Measurements from ENCODE around the gene ECEL1.
"Not testable (repeated sequence)": the region's sequence is repeated elsewhere in the genome, so short reads cannot be mapped to it uniquely, and the experiment has no call there.

Gene ECEL1

DNA sequence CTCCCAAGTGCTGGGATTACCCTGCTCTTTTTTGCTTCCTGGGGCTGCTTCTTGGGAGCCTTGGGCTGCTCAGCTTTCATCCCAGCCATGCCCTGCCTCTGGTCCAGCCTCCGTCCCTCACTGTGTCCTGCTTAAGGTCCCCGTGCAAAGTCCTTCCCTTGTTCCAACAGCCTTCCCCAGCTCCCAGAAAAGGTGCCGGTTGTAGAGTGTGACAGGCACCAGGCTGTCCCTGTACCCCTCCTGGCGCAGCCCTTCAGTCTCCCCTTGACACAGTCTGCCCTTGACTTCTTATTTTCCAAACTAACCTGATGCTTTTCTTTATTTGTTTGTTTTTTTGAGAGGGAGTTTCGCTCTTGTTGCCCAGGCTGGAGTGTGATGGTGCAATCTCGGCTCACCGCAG lies 51.8 kb downstream of the ECEL1 start:
- H3K27ac ChIP-seq, result no peak overlapping the region
- TF ChIP-seq, protein P1, sequence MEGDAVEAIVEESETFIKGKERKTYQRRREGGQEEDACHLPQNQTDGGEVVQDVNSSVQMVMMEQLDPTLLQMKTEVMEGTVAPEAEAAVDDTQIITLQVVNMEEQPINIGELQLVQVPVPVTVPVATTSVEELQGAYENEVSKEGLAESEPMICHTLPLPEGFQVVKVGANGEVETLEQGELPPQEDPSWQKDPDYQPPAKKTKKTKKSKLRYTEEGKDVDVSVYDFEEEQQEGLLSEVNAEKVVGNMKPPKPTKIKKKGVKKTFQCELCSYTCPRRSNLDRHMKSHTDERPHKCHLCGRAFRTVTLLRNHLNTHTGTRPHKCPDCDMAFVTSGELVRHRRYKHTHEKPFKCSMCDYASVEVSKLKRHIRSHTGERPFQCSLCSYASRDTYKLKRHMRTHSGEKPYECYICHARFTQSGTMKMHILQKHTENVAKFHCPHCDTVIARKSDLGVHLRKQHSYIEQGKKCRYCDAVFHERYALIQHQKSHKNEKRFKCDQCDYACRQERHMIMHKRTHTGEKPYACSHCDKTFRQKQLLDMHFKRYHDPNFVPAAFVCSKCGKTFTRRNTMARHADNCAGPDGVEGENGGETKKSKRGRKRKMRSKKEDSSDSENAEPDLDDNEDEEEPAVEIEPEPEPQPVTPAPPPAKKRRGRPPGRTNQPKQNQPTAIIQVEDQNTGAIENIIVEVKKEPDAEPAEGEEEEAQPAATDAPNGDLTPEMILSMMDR (conservative IDR thresholded peaks at IDR 0.05), result no peak

DNA sequence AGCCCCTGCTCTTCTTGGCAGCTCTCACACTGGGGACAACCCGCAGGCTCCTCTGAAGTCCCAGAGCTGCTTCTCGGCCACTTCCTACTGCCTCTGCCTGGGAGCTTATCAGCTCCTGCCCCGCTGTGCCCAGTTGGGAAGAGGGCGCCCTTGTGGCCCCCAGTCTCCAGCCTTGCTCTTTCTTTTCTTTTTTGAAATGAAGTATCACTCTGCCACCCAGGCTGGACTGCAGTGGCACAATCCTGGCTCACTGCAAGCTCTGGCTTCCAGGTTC lies 52.3 kb downstream of the ECEL1 start:
- TF ChIP-seq, protein P1 (conservative IDR thresholded peaks at IDR 0.05), result no peak
- no peak overlapping the region for H3K27ac ChIP-seq

DNA sequence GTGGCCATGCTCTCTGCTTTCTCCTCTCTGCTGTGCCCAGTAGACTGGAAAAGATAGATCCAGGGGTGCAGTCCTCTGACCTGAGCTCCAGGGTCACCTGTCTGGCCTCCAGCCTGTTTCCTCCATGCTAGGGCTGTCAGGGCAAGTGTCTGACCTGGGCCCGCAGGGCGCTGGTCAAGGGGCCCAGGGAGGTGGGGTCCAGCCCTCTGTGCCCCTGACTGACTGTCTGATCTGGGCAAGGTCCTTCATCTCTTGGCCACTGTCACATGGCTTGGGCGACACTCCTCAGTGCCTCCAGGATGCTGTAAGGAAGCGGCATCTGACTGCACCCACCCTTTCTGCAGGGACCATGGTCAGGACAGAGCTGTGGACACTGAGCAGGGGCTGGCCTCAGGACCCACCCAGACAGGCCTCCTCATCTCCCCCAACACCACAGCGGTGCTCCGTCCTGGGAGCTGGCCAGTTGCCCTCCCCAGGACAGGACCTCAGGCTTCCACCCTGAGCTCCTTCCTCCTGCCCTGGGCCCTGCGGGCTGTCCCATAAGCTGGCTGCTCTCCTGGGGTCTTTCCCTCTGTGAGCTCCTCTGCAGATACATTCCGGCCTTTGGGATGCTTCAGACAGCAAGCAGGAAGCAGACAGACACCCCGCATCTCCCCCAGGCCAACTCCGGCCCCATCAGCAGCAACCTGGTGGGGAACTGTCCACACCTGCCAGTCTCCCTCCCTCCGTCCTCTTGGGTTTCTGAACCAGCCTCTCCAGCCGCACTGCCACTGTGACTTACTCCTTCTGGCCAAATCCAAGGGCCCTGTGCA lies 52.9 kb downstream of the ECEL1 start:
- no peak overlapping the region for H3K27ac ChIP-seq
- TF ChIP-seq, protein P1 (conservative IDR thresholded peaks at IDR 0.05), result no peak

DNA sequence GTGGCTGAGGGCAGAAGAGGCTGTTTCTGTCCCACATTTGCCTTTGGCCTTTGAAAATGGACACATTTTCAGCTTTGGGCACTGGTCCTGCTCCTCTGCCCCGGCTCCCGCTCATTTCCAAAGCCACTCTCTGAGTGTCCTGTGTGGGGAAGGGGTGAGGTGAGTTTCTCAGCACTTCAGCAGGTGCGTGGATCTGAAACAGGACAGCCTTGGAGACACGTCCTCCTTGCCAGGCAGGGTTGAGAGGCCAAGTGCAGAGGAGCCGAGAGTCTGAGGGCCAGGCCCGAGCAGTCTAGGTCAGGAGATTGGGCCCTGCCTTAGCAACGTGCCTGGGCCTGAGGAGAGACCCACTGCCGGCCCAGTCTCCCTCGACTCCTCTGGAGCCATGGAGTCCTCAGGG lies 53.5 kb downstream of the ECEL1 start:
- no peak overlapping the region for H3K27ac ChIP-seq
- TF ChIP-seq, protein P1 (conservative IDR thresholded peaks at IDR 0.05), result no peak

DNA sequence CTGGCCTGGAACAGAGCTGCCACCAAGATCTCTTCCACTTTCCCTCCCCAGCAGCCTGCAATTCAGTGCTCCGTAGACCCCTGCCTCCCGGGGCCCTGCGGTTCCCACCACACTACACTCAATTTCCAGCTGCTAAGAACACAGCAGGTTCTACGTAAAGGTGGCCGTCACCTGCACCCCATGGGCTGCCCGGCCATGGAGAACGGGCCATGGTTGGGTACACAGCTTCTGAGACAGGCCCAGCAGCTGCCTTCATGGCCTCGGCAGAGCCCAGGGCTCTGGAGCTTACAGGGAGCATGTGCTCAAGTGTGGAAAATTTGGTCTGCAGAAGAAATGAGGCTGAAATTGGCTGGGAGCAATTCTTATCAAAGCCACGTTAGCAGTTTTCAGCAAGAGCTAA lies 54.0 kb downstream of the ECEL1 start:
- not testable (repeated sequence) for H3K27ac ChIP-seq

DNA sequence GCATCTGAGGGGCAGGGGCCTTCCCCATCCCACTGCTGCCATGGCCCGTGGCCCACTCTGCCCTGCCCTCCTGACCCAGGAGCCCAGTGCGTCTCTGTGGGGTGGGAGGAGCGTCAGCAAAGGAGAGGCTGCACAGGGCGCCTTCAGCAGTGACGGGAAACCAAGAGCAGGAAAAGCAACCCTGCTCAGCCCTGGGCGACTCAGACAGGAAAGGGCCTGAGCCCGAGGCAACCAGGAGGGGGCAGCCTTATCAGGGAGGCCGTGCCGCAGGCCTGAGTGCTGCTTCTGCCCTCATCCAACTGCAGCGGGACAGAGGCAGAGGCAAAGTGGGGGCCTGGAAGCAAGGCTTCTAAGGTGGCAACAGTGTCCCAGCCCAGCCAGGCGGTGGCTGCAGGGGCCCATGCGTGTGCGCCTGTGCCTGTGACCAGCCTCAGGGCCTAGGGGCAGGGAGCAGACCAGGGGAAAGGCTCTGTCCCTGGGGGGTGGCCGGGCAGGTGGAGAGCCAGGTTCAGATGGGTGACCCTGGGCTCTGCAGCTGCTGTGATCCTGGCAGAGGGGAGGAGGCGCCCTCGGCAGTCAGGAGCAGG lies 54.9 kb downstream of the ECEL1 start:
- H3K27ac ChIP-seq, result no peak overlapping the region
- TF ChIP-seq, protein P1 (conservative IDR thresholded peaks at IDR 0.05), result no peak

DNA sequence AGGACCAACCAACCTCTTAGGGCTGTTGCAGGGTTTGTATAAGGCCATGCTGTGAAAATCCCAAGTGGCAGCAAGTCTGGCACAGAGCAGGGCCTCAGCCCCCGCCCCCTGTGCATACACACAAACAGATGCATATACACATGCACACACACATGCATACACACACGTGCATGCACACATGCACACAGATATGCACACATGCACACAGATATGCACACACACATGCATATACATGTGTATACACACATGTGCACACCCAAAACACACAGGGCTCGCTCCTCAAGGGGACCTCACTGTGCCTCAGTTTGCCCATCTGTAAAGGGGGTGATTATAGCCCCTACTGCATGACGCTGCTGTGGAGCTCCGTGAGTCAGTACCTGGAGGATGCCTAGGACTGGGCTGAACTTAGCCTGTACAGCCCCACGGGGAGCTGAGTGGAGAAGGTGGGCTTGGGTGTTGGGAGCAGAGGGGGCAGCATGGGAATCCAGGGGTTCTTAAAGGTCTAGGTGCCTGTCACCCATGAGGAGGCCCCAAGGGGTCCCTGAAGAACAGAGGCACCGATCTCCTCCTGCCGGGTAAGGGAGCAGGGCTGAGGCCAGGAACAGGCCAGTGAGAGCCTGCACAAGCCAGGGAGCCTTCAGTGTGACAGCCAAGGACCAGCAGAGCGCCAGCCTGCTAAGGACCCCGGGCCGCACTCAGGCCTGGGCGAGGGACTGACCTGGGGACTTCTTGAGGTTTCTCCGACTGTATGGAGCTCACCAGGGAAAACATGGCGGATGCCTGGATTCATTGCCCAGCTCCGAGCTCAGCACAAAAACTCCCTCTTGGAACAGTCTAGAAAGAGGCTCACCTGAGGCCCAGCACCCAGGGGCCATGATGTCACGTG lies 55.7 kb downstream of the ECEL1 start:
- H3K27ac ChIP-seq, result no peak overlapping the region
- TF ChIP-seq, protein P1 (conservative IDR thresholded peaks at IDR 0.05), result no peak
